SK-N-SH (cell line): ENCODE data around the gene CDHR3. TPM values are rescaled to one million over a fixed set of nuclear protein-coding genes. Genes with fewer than 3 reads are reported as not detected.

Experiments
- CTCF ChIA-PET: fragments of 300-600, 350-600 bp; formaldehyde crosslinking; extraction: SDS; loops from one replicate; lab custom pipeline; 2021; lab: Yijun Ruan, JAX
- POLR2A ChIA-PET: fragments of 350-600 bp; sonication (Branson Sonifier 250); formaldehyde crosslinking; extraction: SDS; loops from one replicate; lab custom pipeline; 2020; ENCODE audit warnings: antibody characterized with exemption, inconsistent platforms; lab: Yijun Ruan, JAX
- DNase-seq: peaks from one replicate; pipeline ENCODE4 v3.0.0; 2012
- H2AFZ ChIP-seq: fragments of 200-600 bp; sonication (generic); 2 replicates; pipeline ENCODE4 v1.8.1; 2016; ENCODE audit warnings: antibody characterized with exemption, mild to moderate bottlenecking, low read depth
- H3F3A ChIP-seq: fragments of 200-600 bp; sonication (generic); replicated peaks from 2 replicates; pipeline ENCODE3; 2016; ENCODE audit warnings: antibody characterized with exemption, mild to moderate bottlenecking; ENCODE audit not compliant: insufficient read depth
- H3K27ac ChIP-seq, 2 experiments: fragments of 200-500 bp in 1 of 2; fragments of 200-600 bp in 1 of 2; sonication (Bioruptor generic) in 1 of 2; sonication (generic), shearing (Covaris generic) in 1 of 2; 2 replicates each; pipeline versions ENCODE4 v1.5.1 to v1.6.1; 2014 to 2016; ENCODE audit warnings: low read depth in 2 of 2, inconsistent platforms in 1 of 2, low read length in 1 of 2, mild to moderate bottlenecking in 1 of 2, mixed read lengths in 1 of 2
- H3K27me3 ChIP-seq: fragments of 200-600 bp; sonication (generic), shearing (Covaris generic); 2 replicates; pipeline ENCODE4 v1.6.1; 2016; ENCODE audit warnings: mixed run types; ENCODE audit not compliant: insufficient read depth
- H3K36me3 ChIP-seq, 2 experiments: fragments of 200-500 bp in 1 of 2; fragments of 200-600 bp in 1 of 2; sonication (Bioruptor generic) in 1 of 2; sonication (generic) in 1 of 2; replicated peaks in 1 of 2; 2 replicates each; pipeline versions ENCODE3 to v1.5.1; 2014 to 2016; ENCODE audit warnings: low read length in 1 of 2, mild to moderate bottlenecking in 1 of 2; ENCODE audit not compliant: insufficient read depth in 2 of 2, control insufficient read depth in 1 of 2
- H3K4me1 ChIP-seq, 2 experiments: fragments of 200-500 bp in 1 of 2; fragments of 200-600 bp in 1 of 2; sonication (Bioruptor generic) in 1 of 2; sonication (generic), shearing (Covaris generic) in 1 of 2; 2 replicates each; pipeline versions ENCODE4 v1.5.1 to v1.6.1; 2014 to 2016; ENCODE audit warnings: low read depth in 1 of 2, low read length in 1 of 2, mixed run types in 1 of 2; ENCODE audit not compliant: insufficient read depth in 2 of 2, control insufficient read depth in 1 of 2
- H3K4me2 ChIP-seq: fragments of 200-600 bp; sonication (generic), shearing (Covaris generic); 2 replicates; pipeline ENCODE4 v1.6.1; 2017; ENCODE audit warnings: mixed run types
- H3K4me3 ChIP-seq, 2 experiments: fragments of 200-500 bp in 1 of 2; fragments of 200-600 bp in 1 of 2; sonication (Bioruptor generic) in 1 of 2; sonication (generic), shearing (Covaris generic) in 1 of 2; 2 replicates each; pipeline versions ENCODE4 v1.5.1 to v1.8.1; 2014 to 2016; ENCODE audit warnings: low read depth in 2 of 2, inconsistent platforms in 1 of 2, low read length in 1 of 2, mild to moderate bottlenecking in 1 of 2, mixed read lengths in 1 of 2, moderate library complexity in 1 of 2
- H3K79me2 ChIP-seq: fragments of 200-600 bp; sonication (generic); 2 replicates; pipeline ENCODE4 v1.8.1; 2017; ENCODE audit warnings: mild to moderate bottlenecking; ENCODE audit not compliant: insufficient read depth
- H3K9ac ChIP-seq: fragments of 200-600 bp; sonication (generic); 2 replicates; pipeline ENCODE4 v1.6.1; 2017; ENCODE audit warnings: mixed run types
- H3K9me2 ChIP-seq: fragments of 200-600 bp; sonication (generic); 2 replicates; pipeline ENCODE4 v1.6.1; 2017; ENCODE audit warnings: mixed run types
- H3K9me3 ChIP-seq: fragments of 200-600 bp; sonication (generic); 2 replicates; pipeline ENCODE4 v1.6.1; 2017; ENCODE audit warnings: mixed run types, mild to moderate bottlenecking, moderate library complexity
- H4K20me1 ChIP-seq: fragments of 200-600 bp; sonication (generic); 2 replicates; pipeline ENCODE4 v1.6.1; 2017; ENCODE audit warnings: mild to moderate bottlenecking, mixed run types; ENCODE audit not compliant: insufficient read depth
- EP300 ChIP-seq, 2 experiments: IDR thresholded peaks; 2 replicates each; pipeline versions ENCODE4 v1.4.0 to v1.6.1; 2012; ENCODE audit warnings: borderline replicate concordance in 1 of 2, low read depth in 1 of 2, low read length in 1 of 2
- FOXJ3 ChIP-seq: sonication (generic); formaldehyde crosslinking; IDR thresholded peaks from 2 replicates; pipeline ENCODE4 v1.5.1; 2020; ENCODE audit warnings: mild to moderate bottlenecking, missing genetic modification reagents
- FOXM1 ChIP-seq: IDR thresholded peaks from 2 replicates; pipeline ENCODE4 v1.4.0; 2012; ENCODE audit warnings: low read depth, mild to moderate bottlenecking
- JUND ChIP-seq: IDR thresholded peaks from 2 replicates; pipeline ENCODE4 v1.4.0; 2012
- MXI1 ChIP-seq: IDR thresholded peaks from 2 replicates; pipeline ENCODE4 v1.6.1; 2012; ENCODE audit warnings: mild to moderate bottlenecking, low read depth, low read length, improper control_type of control experiment
- NRF1 ChIP-seq: IDR thresholded peaks from 2 replicates; pipeline ENCODE4 v1.6.1; 2012; ENCODE audit warnings: low read depth, mild to moderate bottlenecking, low read length
- RXRA ChIP-seq: IDR thresholded peaks from 2 replicates; pipeline ENCODE4 v1.4.0; 2012; ENCODE audit warnings: low read depth, mild to moderate bottlenecking, borderline replicate concordance
- SMC3 ChIP-seq: IDR thresholded peaks from 2 replicates; pipeline ENCODE4 v1.6.1; 2012; ENCODE audit warnings: low read depth, low read length, improper control_type of control experiment
- TCF12 ChIP-seq: IDR thresholded peaks from 2 replicates; pipeline ENCODE4 v1.4.0; 2012
- TEAD4 ChIP-seq: IDR thresholded peaks from 2 replicates; pipeline ENCODE4 v1.4.0; 2012; ENCODE audit warnings: mild to moderate bottlenecking, borderline replicate concordance; ENCODE audit not compliant: insufficient read depth
- WGBS: methylation state at CpG from one replicate; pipeline ENCODE4 v1.1.6; 2017; ENCODE audit warnings: low lambda C conversion rate; 5-methylcytosine and 5-hydroxymethylcytosine counted together
- polyA plus RNA-seq, 3 experiments: library from polyadenylated mRNA; depleted of rRNA; stranded (reverse); fragments of >200 nt; gene quantifications; 2 replicates each; pipeline ENCODE4 v1.2.3, GENCODE V29; 2012
- TF ChIP-seq, protein P1 (sequence below): IDR thresholded peaks from 2 replicates; pipeline ENCODE4 v1.6.1; 2012; ENCODE audit warnings: mild to moderate bottlenecking, low read depth, low read length, moderate library complexity
- TF ChIP-seq, protein P2 (sequence below): IDR thresholded peaks from 2 replicates; pipeline ENCODE4 v1.4.0; 2012; ENCODE audit warnings: low read depth, borderline replicate concordance

CDHR3 gene
- polyA plus RNA-seq, 1 of the 3 experiments (the other 2 are of a cell fraction) = 7.5 TPM

DNA sequence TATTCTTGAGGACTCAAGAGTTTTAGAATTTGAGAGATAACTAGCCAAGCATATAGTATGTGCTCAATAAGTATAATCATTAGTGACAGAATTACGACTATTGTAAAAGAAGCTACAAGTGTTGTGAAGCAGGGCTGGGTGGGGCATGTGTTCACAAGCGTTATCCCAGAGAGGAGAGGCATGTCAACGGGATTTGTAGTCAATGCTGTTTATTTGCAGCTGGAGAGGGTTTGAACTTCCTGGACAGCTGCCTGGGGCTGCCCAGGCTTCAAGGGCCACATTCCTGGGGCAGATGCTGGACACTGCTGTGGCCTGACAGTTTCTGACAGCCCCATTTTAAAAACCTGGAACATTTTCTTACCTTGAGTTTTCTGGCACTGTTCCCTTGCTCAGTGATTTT lies 36.9 kb upstream of the CDHR3 start (continued):
- TF ChIP-seq, protein P1, sequence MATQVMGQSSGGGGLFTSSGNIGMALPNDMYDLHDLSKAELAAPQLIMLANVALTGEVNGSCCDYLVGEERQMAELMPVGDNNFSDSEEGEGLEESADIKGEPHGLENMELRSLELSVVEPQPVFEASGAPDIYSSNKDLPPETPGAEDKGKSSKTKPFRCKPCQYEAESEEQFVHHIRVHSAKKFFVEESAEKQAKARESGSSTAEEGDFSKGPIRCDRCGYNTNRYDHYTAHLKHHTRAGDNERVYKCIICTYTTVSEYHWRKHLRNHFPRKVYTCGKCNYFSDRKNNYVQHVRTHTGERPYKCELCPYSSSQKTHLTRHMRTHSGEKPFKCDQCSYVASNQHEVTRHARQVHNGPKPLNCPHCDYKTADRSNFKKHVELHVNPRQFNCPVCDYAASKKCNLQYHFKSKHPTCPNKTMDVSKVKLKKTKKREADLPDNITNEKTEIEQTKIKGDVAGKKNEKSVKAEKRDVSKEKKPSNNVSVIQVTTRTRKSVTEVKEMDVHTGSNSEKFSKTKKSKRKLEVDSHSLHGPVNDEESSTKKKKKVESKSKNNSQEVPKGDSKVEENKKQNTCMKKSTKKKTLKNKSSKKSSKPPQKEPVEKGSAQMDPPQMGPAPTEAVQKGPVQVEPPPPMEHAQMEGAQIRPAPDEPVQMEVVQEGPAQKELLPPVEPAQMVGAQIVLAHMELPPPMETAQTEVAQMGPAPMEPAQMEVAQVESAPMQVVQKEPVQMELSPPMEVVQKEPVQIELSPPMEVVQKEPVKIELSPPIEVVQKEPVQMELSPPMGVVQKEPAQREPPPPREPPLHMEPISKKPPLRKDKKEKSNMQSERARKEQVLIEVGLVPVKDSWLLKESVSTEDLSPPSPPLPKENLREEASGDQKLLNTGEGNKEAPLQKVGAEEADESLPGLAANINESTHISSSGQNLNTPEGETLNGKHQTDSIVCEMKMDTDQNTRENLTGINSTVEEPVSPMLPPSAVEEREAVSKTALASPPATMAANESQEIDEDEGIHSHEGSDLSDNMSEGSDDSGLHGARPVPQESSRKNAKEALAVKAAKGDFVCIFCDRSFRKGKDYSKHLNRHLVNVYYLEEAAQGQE = no peak
- no peak for TF ChIP-seq TCF12
- TF ChIP-seq, all 33 proteins: peak for 0

DNA sequence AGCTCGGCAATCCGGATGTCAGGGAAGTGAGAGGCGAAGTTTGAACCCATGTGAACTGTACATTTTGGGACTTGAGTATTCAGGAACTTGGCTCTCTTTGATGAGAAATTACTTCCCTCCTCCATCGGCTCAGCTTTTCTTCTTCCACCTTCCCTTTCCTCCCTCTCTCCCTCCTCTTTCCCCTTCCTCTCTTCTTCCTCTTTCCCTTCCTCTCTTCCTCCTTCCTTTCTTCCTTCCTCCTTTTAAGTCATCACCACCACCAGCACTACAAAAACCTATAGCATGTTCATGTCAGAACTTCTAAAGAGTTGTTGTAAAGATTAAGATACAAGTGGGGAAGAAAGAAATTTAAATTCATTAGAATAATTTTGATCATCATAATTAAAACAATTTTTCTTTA lies 31.9 kb upstream of the CDHR3 start:
- H3K9me3 ChIP-seq = no peaks in the 10 kb centered on the region
- H3F3A ChIP-seq = peaks cover 22% of the 10 kb centered on the region
- no peaks in the 10 kb centered on the region for H3K27me3 ChIP-seq
- no peaks in the 10 kb centered on the region for H3K9me2 ChIP-seq
- H3K79me2 ChIP-seq = no peaks in the 10 kb centered on the region
- no peak overlapping the region for H3K4me3 ChIP-seq
- no peaks in the 10 kb centered on the region for H4K20me1 ChIP-seq
- H3K36me3 ChIP-seq = no peaks in the 10 kb centered on the region
- H2AFZ ChIP-seq = no peak overlapping the region
- H3K27ac ChIP-seq = 0 out of 4 replicates have a peak overlapping the region, but pooled peaks of 1 of the 2 experiments have one; percentile 94
- ChIA-PET POLR2A (no interaction called here), CTCF (interaction anchor here (0.6 to 7.4 kb wide), 8 partner anchors 54 to 234 kb away, joined by 3 to 57 read pairs (median 4); no protein-coding TSS in a partner anchor)
- TF ChIP-seq NRF1 (no peak), TEAD4 (no peak), EP300 (IDR thresholded peaks at IDR 0.05; ENCODE audit: borderline replicate concordance in 1 of 2, low read depth in 1 of 2, low read length in 1 of 2) (no peak), FOXJ3 (no peak), RXRA (no peak), JUND (no peak), MXI1 (no peak), FOXM1 (no peak), SMC3 (no peak)
- TF ChIP-seq, protein P2, sequence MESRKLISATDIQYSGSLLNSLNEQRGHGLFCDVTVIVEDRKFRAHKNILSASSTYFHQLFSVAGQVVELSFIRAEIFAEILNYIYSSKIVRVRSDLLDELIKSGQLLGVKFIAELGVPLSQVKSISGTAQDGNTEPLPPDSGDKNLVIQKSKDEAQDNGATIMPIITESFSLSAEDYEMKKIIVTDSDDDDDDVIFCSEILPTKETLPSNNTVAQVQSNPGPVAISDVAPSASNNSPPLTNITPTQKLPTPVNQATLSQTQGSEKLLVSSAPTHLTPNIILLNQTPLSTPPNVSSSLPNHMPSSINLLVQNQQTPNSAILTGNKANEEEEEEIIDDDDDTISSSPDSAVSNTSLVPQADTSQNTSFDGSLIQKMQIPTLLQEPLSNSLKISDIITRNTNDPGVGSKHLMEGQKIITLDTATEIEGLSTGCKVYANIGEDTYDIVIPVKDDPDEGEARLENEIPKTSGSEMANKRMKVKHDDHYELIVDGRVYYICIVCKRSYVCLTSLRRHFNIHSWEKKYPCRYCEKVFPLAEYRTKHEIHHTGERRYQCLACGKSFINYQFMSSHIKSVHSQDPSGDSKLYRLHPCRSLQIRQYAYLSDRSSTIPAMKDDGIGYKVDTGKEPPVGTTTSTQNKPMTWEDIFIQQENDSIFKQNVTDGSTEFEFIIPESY = no peak
- no peak overlapping the region for H3K4me2 ChIP-seq
- 80% methylated on average over 4 of the region's 4 CpGs for WGBS
- H3K4me1 ChIP-seq = peaks cover 20 to 21% of the 10 kb centered on the region in 2 experiments
- DNase-seq = no peak
- H3K9ac ChIP-seq = no peak overlapping the region
